Right lobe of liver (tissue), 4 donors: ENCODE data around the gene SLC26A4.

Experiments used
- POLR2A ChIP-seq: fragments of 450-650 bp; IDR thresholded peaks from one replicate; pipeline ENCODE4 v1.6.1; 2017; ENCODE audit warnings: antibody characterized with exemption, mild to moderate bottlenecking
- TF ChIP-seq, protein P1 (sequence below), 4 donors: fragments of 200-600 bp in 3 of 4; fragments of 450-650 bp in 1 of 4; IDR thresholded peaks; one replicate each; pipeline versions ENCODE4 v1.5.1 to v1.8.0; 2016 to 2022; ENCODE audit warnings: antibody characterized with exemption in 4 of 4, mild to moderate bottlenecking in 2 of 4
- donor health status: DM: no; HTN: no; CAD: no.
- donor health status: DM: no; HTN: no; CAD: no.
- donor health status: DM: no; HTN: yes; CAD: no.

DNA sequence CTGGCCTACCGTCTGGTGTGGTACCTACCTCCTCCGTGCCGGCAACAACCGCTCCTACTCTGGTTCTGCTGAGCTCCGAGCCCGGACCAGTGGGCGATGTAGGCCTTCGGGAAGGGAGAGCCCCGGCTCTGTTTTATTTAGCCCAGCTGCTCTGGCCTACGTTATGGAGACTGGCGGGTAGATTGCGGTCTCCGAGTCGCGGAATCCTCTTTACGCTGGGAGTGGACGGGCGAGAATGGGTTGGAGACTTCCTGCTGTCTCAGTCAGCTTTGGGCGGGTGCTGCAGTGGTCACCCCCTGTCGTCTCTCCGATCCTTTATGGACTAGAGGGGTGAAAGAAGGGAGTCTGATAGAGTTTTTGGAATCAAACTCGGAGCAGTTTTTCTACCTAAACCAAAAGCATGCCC is 83.7 kb downstream of the SLC26A4 start:
- TF ChIP-seq, protein P1, sequence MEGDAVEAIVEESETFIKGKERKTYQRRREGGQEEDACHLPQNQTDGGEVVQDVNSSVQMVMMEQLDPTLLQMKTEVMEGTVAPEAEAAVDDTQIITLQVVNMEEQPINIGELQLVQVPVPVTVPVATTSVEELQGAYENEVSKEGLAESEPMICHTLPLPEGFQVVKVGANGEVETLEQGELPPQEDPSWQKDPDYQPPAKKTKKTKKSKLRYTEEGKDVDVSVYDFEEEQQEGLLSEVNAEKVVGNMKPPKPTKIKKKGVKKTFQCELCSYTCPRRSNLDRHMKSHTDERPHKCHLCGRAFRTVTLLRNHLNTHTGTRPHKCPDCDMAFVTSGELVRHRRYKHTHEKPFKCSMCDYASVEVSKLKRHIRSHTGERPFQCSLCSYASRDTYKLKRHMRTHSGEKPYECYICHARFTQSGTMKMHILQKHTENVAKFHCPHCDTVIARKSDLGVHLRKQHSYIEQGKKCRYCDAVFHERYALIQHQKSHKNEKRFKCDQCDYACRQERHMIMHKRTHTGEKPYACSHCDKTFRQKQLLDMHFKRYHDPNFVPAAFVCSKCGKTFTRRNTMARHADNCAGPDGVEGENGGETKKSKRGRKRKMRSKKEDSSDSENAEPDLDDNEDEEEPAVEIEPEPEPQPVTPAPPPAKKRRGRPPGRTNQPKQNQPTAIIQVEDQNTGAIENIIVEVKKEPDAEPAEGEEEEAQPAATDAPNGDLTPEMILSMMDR (IDR thresholded peaks at IDR 0.05): no peak
- TF ChIP-seq POLR2A: no peak
